Neural progenitor cell (in vitro differentiated cells): ENCODE measurements around the gene OLFML2A.

ENCODE experiments used
- EZH2 ChIP-seq: fragments of 200-600 bp; sonication (generic); IDR thresholded peaks from 2 replicates; pipeline ENCODE4 v1.6.1; 2017; ENCODE audit warnings: antibody characterized with exemption, mild to moderate bottlenecking, moderate library complexity
- EZH2phosphoT487 ChIP-seq: fragments of 200-600 bp; sonication (generic); IDR thresholded peaks from 2 replicates; pipeline ENCODE4 v1.6.1; 2017; ENCODE audit warnings: antibody characterized with exemption
- TF ChIP-seq, protein P1 (sequence below): fragments of 200-600 bp; sonication (generic); IDR thresholded peaks from 2 replicates; pipeline ENCODE4 v1.5.1; 2017; ENCODE audit warnings: antibody characterized with exemption, mild to moderate bottlenecking

DNA sequence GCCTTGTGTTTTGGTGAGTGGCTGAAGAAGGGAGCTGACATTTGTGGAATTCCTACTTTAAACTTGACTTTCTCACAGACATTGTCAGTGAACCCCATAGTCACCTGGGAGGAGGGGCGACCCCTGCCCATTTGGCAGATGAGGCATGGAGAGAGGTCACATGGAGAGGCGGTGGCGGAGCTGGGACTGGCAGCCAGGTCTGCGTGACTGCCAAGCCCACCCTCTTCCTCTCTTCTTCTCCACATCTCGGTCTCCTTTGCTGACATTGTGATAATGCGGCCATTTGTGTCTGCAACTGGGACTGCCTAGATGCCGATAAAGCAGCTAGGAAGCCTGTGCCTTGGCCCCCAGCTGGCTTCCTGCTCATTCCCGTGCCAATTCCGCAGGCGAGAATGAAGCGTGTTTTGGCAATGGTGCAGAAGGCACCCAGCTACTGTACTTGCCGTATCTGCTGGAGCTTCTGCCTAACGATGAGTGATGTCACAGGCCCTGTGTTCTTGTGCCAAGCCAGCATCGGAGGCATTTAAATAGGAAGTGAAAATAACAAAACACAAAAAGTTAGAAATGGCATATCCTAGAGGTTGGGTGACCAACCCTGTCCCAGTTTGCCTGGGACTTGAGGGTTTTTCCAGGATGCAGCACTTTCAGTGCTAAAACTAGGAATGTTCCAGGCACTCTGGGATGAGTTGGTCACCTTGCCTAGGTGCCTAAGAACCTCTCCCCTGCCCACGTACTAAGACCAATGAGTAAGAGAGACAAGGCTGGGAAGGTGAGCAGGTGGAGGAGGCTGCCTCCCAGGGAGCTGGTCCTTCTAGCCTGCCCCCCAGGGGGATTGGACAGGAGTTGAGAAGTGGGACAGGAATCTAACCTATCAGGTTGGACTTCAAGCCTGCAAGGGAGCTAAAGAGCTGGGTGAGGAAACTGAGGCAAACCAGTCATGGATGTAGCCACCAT, 23.6 kb downstream of the OLFML2A start:
- TF ChIP-seq, protein P1, sequence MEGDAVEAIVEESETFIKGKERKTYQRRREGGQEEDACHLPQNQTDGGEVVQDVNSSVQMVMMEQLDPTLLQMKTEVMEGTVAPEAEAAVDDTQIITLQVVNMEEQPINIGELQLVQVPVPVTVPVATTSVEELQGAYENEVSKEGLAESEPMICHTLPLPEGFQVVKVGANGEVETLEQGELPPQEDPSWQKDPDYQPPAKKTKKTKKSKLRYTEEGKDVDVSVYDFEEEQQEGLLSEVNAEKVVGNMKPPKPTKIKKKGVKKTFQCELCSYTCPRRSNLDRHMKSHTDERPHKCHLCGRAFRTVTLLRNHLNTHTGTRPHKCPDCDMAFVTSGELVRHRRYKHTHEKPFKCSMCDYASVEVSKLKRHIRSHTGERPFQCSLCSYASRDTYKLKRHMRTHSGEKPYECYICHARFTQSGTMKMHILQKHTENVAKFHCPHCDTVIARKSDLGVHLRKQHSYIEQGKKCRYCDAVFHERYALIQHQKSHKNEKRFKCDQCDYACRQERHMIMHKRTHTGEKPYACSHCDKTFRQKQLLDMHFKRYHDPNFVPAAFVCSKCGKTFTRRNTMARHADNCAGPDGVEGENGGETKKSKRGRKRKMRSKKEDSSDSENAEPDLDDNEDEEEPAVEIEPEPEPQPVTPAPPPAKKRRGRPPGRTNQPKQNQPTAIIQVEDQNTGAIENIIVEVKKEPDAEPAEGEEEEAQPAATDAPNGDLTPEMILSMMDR, result no peak
- TF ChIP-seq EZH2phosphoT487 (no peak), EZH2 (no peak)
